ENCODE measurements around the gene FES. TPM values are rescaled to one million over a fixed set of nuclear protein-coding genes. Genes with fewer than 3 reads are reported as not detected.
A peak's percentile ranks its signal among the peaks of the same experiment; 100 is the strongest.

FES gene
- total and polyA plus RNA-seq, 10 of the 15 experiments (the other 5 are each of a cell fraction or from before 2014, with no cell fraction given), result 0.07 to 23.9 (median 9.9) TPM

- ChIA-PET SMC1A (ENCODE audit: uncharacterized antibody, unreplicated experiment) (interaction anchor here (1.0 kb wide), 1 partner anchor 10 kb away, joined by 4 read pairs; no protein-coding TSS in a partner anchor), RAD21 (ENCODE audit: unreplicated experiment) (no interaction called here), POLR2A (no interaction called here), CTCF (interaction anchor here (0.7 to 1.9 kb wide), 4 partner anchors 23 to 250 kb away, joined by 3 to 9 read pairs (median 5); partner anchors contain the start of gene HDDC3)
- no peaks in the 10 kb centered on the region for H3K9me3 ChIP-seq (replicated peaks; ENCODE audit: control insufficient read depth, insufficient read depth, low read length)
- H3K27ac ChIP-seq (ENCODE audit: control insufficient read depth, insufficient read depth), result no peak overlapping the region
- no peaks in the 10 kb centered on the region for H3K27me3 ChIP-seq (replicated peaks in 1 of 2; ENCODE audit: control insufficient read depth in 2 of 2, insufficient read depth in 2 of 2, low read length in 1 of 2)
- no peak for DNase-seq (ENCODE audit: low read depth, low spot score)
- no peaks in the 10 kb centered on the region for H3K79me2 ChIP-seq (ENCODE audit: control insufficient read depth, insufficient read depth, low read length)
- no peaks in the 10 kb centered on the region for H3K4me1 ChIP-seq (ENCODE audit: control insufficient read depth, insufficient read depth, low read length)
- no peak overlapping the region for H3K9ac ChIP-seq (ENCODE audit: control insufficient read depth, insufficient read depth, low read length)
- WGBS (ENCODE audit: insufficient coverage, insufficient replicate concordance, low lambda C conversion rate, missing lambda C conversion rate), result 53% methylated on average over 5 of the region's 5 CpGs
- no peak for FAIRE-seq
- no peaks in the 10 kb centered on the region for H3K36me3 ChIP-seq (ENCODE audit: control insufficient read depth in 2 of 2, insufficient read depth in 2 of 2, low read length in 1 of 2)
- H3K4me3 ChIP-seq, result no peak overlapping the region
- ATAC-seq, result no peak; the same call in 2 of the 3 replicates
- intact Hi-C loops (cut with micrococcal nuclease; ENCODE audit: unreplicated experiment) (no loop called here), in situ Hi-C loops (cut with MboI) (no loop called here)
- TF ChIP-seq EZH2 (IDR thresholded peaks at IDR 0.05; ENCODE audit: borderline replicate concordance, control insufficient read depth, low read depth, low read length), result no peak
- TF ChIP-seq NR2C2 (IDR thresholded peaks at IDR 0.05; ENCODE audit: borderline replicate concordance, control insufficient read depth, insufficient read length, low read depth), result peak; percentile 17
- TF ChIP-seq CBX5 (IDR thresholded peaks at IDR 0.05; ENCODE audit: low read depth), result no peak
- no peak for TF ChIP-seq SUZ12 (IDR thresholded peaks at IDR 0.05; ENCODE audit: unreplicated experiment)
- no peak for TF ChIP-seq NFYA (IDR thresholded peaks at IDR 0.05; ENCODE audit: borderline replicate concordance, low read depth, low read length)
- no peak for TF ChIP-seq MYB (IDR thresholded peaks at IDR 0.05; ENCODE audit: borderline replicate concordance, low read depth, low read length)
- TF ChIP-seq CREB1 (IDR thresholded peaks at IDR 0.05; ENCODE audit: low read depth), result no peak
- no peak for TF ChIP-seq MTA2 (IDR thresholded peaks at IDR 0.05; ENCODE audit: low read depth)
- TF ChIP-seq NR2F1 (conservative IDR thresholded peaks at IDR 0.05), result peak; percentile 68
- TF ChIP-seq MAX (IDR thresholded peaks at IDR 0.05; ENCODE audit: low read depth, low read length), result no peak
- TF ChIP-seq NR2C1 (IDR thresholded peaks at IDR 0.05), result 0 out of 2 replicates have a peak, but pooled peaks have one; percentile 43
- no peak for TF ChIP-seq NKRF (conservative IDR thresholded peaks at IDR 0.05)
- no peak overlapping the region for H3K4me2 ChIP-seq (ENCODE audit: control insufficient read depth, insufficient read depth)
- no peak overlapping the region for H2AFZ ChIP-seq (ENCODE audit: control insufficient read depth, low read depth, low read length)
- H4K20me1 ChIP-seq (ENCODE audit: control insufficient read depth, insufficient read depth), result no peaks in the 10 kb centered on the region
- no TSS peak for BruUV-seq (replicated peaks)
Observed at GRCh38 chr15:90862964-90863778, 21.1 kb upstream of the FES start.

Data from GM12878 (cell line).